ENCODE data around the gene PTGER3.

- TF ChIP-seq EP300 (IDR thresholded peaks at IDR 0.05) (no peak), CTCF (IDR thresholded peaks at IDR 0.05) (no peak)
Observed at GRCh38 chr1:71089536-71090270, 42.1 kb upstream of the PTGER3 start.

Measured in sigmoid colon (tissue), 4 donors.